Mammary epithelial cell (primary cell): ENCODE data around the gene PARD3B.

Source experiments
- CTCF ChIP-seq, 2 donors: IDR thresholded peaks in 1 of 2; conservative IDR thresholded peaks in 1 of 2; 2 replicates each; pipeline ENCODE4 v1.5.1; 2011 to 2012; ENCODE audit warnings: inconsistent platforms in 2 of 2, low read length in 2 of 2, mild to moderate bottlenecking in 2 of 2, control low read depth in 1 of 2, low read depth in 1 of 2; ENCODE audit not compliant: insufficient read depth in 1 of 2; ENCODE audit errors: extremely low read depth in 1 of 2
- EZH2 ChIP-seq: IDR thresholded peaks from 2 replicates; pipeline ENCODE4 v1.6.1; 2012; ENCODE audit warnings: low read length, inconsistent platforms, borderline replicate concordance

DNA sequence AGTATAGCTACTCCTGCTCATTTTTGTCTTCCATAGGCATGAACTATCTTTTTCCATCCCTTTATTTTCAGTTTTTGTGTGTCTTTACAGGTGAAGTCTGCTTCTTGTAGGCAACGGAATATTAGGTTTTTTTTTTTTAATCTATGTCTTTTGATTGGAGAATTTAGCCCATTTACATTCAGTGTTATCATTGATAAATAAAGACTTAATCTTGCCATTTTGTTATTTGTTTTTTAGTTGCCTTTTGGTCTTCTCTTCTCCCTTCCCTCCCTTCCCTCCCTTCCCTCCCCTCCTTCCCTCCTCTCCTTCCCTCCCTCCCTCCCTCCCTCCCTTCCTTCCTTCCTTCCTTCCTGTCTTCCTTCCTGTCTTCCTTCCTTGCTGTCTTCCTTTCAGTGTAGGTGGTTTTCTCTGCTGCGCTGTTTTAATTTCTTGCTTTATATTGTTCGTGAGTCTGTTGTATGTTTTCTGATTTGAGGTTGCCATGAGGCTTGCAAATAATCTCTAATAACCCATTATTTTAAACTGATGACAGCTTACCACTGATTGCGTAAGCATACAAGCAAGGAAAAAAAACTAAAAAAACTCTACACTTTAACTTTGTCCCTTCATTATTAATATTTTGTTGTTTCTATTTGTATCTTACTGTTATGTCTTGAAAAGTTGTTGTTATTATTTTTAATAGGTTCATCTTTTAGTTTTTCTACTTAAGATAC, 353.8 kb downstream of the PARD3B start:
- TF ChIP-seq CTCF (conservative IDR thresholded peaks at IDR 0.05 in 1 of 2, IDR thresholded peaks at IDR 0.05 in 1 of 2; ENCODE audit: extremely low read depth in 1 of 2, insufficient read depth in 1 of 2, low read depth in 1 of 2, low read length in 2 of 2) (no peak), EZH2 (no peak)
